Measurements from ENCODE around the gene GBA2. TPM values are rescaled to one million over a fixed set of nuclear protein-coding genes. Genes with fewer than 3 reads are reported as not detected.

GBA2 gene
- 37.2 and 48.6 TPM in 2 replicates for total RNA-seq (2014; rRNA removed; shearing (Covaris generic))

DNA sequence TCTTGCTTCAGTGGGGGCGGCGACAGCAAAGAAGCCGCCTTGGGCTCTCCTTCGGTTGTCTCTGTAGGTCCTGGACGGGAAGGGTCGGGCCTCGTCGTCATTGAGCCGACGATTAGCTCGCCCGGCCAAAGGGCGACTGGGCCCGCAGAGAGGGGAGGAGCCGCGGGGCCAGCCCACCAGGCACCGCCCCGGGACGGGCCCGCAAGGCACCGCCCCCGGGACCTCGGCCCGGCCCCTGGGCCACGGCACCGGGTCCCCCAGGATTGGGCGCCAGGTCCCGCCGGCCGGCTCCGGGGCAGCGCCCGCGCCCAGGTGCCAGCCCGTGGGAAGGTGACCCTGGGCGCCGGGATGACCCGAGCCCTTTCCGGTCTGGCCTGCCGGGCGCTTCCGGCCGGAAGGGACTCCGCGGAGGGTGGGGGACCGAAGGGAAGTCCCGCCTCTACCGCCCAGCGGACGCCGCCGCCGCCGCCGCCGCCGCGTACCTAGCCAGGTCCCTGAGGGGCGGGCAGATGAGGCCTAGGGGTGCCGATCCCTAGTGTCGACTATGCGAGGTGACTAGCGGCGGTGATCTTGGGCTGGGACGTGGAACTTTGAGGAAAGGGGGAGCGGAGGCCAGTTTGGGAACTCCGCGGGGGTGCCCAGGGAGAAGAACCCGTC lies at the start of gene GBA2, which contains the start of gene RGP1:
GBA2 (minus strand) TSS at position 371 of the 657 bp plus-strand sequence. CDS start 524 bp downstream, outside the sequence.
RGP1 (plus strand) TSS at position 430 of the 657 bp plus-strand sequence. CDS start 469 bp downstream, outside the sequence.
- in situ Hi-C loops (cut with HindIII; ENCODE audit: low sequenced_read_pairs): no loop called here
- DNase-seq (ENCODE audit: low spot score): peak; percentile 84

DNA sequence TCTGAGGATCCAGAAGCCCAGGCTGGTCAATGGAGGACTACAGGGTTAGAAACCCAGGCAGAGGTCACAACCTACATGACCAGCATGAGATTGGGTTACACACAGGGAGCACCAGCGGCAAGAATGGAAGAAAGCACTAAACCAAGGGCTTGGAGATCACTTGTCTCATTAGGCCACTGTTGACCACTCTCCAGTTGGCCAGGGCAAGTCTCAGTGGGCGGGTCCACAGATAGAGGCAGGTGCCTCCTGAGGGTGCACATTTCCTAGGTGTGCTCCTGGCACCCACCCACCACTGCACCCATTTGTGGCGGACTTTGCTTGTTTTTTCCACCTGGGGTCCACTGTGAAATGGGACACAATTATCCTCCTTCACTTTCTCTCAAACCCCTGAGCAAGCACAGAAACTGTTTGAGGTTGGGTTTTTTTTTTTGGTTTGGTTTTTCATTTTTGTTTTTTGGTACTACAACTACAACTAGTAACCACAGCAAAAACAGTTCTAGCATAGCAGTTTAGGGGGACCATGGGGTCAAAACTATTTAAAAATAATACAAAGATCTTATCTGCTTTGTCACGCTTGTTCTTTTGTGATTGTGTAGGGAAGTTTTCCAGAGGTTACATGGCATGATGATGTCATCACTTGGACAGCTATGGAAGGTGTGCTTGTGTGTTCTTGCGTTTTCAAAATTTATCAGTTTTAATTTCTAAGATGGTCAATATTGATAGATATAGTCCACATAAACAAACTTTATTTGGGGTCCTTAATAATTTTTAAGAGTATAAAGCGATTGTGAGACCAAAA lies 48.5 kb upstream of the GBA2 start:
- in situ Hi-C loops (cut with HindIII; ENCODE audit: low sequenced_read_pairs): no loop called here
- no peak for DNase-seq (ENCODE audit: low spot score)

DNA sequence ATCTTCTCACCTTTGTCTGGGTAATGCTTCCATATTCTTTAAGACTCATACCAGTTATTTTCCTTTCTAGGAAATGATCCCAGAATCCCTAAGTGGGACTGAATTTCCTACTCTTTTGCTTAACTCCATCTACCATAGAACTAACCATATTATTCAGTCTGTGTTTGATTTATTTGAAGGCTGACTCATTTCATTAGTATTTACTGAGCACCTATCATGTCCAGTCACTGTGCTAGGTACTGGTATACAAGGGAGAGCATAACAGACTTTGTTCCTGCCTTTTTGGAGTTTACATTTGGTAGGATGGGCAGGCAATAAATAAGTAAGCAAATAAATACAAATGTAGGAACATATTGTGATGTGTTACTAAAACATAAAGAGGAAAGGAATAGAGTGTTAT lies 46.7 kb upstream of the GBA2 start:
- in situ Hi-C loops (cut with HindIII; ENCODE audit: low sequenced_read_pairs): no loop called here
- no peak for DNase-seq (ENCODE audit: low spot score)

DNA sequence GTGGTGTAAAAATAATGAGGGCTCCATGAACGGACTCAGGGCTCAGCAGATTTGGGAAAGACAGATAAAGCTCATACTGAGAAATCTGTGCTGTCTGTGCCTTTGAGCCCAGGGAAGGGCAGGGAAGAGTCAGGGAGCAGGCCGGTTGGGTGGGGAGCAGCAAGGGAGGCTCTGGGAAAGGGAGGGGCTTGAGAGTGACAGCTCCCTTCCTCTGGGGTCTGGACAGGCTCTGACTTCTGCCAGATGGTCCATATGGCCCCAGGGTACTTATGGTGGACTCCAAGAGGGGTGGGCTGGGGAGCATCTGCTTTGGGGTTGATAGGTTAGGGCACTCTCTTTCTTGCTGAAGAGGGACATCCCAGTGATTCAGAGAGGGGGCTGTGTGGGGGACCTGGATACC lies 44.4 kb upstream of the GBA2 start:
- DNase-seq (ENCODE audit: low spot score): no peak
- in situ Hi-C loops (cut with HindIII; ENCODE audit: low sequenced_read_pairs): no loop called here

DNA sequence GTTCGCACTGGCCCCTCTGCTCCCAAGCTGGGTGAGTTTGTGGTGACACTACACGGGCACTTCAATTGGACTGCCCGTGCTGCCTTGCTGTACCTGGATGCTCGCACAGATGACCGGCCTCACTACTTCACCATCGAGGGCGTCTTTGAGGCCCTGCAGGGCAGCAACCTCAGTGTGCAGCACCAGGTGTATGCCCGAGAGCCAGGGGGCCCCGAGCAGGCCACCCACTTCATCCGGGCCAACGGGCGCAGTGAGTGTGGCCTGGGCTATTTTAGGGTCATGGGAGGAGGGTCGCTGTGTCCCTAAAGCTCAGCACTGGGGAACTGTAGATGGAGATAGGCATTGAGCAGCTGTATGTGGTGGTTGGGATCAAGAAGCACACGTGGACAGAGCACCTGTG lies 43.8 kb upstream of the GBA2 start:
- no peak for DNase-seq (ENCODE audit: low spot score)
- in situ Hi-C loops (cut with HindIII; ENCODE audit: low sequenced_read_pairs): no loop called here

DNA sequence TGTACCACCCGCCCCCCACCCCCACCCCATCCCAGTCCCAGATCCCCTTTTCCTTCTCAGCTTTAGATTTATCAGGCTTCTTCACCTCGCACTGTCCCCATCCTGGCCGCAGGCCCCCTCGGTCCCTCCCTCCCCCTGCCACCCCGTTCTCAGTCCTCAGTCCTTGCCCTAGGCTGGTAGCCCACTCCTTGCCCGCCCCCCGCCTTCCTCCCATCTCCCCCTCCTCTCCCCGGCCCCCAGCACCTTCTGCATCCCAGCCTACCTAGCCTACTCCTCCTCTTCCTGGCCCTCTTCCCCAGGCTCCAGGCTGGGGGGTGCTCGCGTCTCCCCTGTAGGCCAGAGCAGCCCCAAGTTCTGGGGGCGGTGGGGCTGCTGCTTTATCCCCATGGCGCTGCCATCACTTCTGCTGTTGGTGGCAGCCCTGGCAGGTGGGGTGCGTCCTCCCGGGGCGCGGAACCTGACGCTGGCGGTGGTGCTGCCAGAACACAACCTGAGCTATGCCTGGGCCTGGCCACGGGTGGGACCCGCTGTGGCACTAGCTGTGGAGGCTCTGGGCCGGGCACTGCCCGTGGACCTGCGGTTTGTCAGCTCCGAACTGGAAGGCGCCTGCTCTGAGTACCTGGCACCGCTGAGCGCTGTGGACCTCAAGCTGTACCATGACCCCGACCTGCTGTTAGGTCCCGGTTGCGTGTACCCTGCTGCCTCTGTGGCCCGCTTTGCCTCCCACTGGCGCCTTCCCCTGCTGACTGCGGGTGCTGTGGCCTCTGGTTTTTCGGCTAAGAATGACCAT lies 43.2 kb upstream of the GBA2 start:
- in situ Hi-C loops (cut with HindIII; ENCODE audit: low sequenced_read_pairs): no loop called here
- DNase-seq (ENCODE audit: low spot score): peak; percentile 50

DNA sequence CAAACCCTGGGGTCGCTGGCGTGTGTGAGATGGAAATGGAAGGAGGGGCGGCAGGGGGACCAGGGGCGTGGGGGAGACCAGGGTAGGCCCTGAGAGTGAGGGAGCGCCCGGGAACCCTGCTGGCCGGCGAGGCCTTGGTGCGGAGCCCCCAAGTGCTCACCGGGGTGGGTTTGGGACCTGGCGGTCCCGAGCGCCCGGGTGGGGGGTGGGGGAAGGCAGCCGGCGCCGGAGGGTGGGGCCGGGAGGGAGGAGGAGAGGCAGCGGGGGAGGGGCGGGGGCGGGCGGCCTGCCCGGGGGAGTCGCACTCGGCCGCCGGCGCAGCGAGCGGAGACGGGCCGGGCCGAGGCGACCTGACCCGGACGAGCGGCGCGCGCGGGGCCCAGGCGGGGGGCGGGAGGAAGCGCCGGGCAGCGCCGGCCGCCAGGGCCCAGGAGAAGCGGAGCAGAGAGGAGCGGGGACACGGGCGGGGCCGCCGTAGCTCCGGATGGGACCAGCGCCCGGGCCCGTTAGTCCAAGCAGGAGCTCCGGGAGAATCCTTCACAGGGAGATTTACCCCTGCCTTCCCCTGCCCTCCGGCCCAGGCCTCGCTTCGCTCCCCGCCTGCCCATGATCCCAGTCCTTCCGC lies 42.4 kb upstream of the GBA2 start, which contains the start of gene NPR2:
NPR2 (plus strand) TSS at position 295 of the 625 bp plus-strand sequence. CDS start 818 bp downstream, outside the sequence.
- in situ Hi-C loops (cut with HindIII; ENCODE audit: low sequenced_read_pairs): no loop called here
- DNase-seq (ENCODE audit: low spot score): peak; percentile 60

DNA sequence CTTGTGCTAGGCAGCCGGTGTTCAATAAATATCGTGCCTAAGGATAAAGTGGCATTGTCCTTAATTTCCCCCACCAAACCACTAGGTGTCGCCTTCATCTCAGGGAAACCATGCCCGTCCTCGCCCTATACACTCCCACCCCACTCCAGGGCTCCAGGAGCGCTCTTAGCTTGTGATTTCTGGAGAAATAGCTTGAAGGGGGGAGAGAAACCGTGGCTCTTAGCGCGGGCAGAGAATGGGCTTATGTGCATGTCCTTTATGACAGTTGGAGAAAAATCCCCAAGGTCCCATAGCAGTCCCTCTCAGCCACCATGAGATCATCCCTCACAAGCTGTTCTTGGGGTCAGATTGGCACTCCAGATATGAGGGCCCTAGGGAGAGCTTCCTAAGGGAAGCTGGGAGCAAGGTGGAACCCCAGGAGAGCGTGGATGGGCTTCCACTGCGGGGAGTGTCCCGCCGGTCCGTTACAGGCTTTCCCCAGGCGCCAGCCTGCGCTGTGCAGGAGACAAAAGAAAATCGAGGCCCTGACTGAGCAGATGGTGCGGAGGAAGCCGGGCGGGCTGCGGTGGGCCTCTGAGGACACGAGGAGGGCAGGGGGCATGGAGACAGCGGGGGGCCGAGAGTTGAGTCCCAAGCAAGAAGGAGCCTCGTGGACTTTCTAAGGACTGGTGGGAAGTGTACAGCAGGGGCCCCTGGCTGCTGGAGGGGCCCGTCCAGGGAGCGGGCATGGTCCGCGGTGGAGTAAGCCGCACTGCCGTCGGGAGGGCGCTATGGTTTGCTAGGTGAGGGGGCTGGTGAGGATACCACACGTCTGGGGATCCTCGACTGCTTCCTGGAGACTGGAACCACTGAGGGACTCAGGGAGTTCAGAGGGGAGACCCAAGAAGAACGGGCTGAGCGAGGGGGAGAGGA lies 41.6 kb upstream of the GBA2 start:
- in situ Hi-C loops (cut with HindIII; ENCODE audit: low sequenced_read_pairs): no loop called here

DNA sequence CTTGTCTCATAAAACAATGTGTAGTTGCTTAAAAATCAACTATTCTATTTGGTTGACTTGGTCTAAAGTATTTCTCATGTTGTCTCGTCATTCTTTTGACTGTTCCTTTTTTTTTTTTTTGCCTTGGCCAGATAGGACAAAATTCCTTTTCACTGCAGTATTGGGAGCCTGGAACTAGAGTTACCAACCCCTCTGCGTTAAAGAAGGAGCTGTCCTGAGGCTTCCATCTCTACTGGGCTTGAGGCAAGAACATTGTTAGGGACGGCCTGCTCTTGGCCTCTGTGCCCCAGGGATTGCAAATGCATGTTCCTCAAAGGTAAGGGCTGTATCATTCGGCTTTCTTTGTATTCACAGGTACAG lies 41.0 kb upstream of the GBA2 start:
- DNase-seq (ENCODE audit: low spot score): no peak
- in situ Hi-C loops (cut with HindIII; ENCODE audit: low sequenced_read_pairs): no loop called here

More for the DNA sequence above, 41.6 kb upstream of the GBA2 start:
- DNase-seq (ENCODE audit: low spot score): peak; percentile 93

DNA sequence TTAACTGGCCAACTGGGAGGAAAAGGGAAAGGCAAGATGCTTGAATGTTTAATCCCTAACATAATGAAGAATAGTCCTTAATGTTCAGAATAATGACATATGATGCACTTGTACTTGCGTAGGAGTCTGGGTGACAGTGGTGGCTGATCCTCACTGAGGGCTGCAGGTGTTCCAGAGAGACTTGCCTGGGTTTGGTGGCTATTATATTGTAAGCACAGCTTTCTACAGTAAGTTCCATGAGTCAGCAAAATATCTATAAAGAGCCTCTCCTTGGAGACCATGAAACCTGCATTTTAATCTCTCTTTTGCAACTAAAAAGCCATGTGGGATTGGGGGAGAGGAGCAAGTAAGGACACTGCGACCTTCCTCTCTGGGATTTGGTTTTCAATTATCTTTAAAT lies 40.5 kb upstream of the GBA2 start:
- in situ Hi-C loops (cut with HindIII; ENCODE audit: low sequenced_read_pairs): no loop called here

DNA sequence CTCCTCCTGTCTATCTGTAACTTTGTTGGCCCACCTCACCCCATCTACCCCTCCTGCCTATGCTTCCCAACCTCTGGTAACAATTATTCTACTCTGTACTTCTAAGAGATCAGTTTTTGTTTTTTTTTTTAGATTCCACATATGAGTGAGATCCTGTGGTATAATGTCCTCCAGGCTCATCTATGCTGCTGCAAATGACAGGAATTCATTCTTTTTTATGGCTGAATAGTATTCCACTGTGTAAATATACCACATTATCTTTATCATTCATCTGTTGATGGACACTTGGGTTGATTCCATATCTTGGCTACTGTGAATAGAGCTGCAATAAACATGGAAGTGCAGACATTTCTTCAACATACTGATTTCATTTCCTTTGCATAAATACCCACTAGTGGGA lies 34.4 kb upstream of the GBA2 start:
- DNase-seq (ENCODE audit: low spot score): no peak
- in situ Hi-C loops (cut with HindIII; ENCODE audit: low sequenced_read_pairs): no loop called here

More for the DNA sequence above, 40.5 kb upstream of the GBA2 start:
- DNase-seq (ENCODE audit: low spot score): no peak

DNA sequence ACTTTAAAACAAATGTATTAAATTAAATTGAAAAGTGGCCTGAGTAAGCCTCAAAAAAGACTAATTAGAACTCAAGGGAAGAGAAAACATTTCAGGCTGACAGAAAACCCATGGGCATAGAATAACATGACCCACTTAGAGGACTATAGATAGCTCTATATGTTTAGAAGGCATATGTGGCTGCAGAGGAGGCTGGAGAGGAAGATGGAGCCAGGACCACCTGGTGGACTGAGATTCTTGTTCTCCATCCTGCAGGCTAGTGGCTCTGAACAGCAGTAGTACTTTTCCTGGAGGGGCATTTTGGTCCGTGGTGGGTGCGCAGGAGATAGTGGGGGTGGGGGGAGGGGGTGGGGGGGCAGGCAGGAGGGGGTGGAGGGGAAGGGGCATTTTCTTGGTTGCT lies 32.0 kb upstream of the GBA2 start:
- no peak for DNase-seq (ENCODE audit: low spot score)
- in situ Hi-C loops (cut with HindIII; ENCODE audit: low sequenced_read_pairs): no loop called here

DNA sequence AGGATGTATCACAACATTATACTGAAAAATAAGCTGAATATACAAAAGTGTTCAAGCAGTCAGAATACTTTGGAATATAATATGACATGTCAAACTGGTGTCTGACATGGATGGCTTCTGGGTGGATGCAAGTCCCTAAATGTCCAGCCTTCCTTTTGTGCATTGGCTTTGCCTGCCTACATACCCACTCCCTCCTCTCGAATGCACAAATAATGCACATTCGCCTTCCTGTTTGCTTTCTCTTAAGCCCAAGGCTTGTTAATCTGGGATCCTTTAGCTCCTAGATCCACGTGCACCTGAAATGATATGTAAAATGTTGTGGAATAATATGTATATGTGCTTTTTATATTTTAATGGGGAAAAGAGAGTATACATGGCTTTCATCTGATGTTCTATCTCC lies 29.5 kb upstream of the GBA2 start:
- in situ Hi-C loops (cut with HindIII; ENCODE audit: low sequenced_read_pairs): no loop called here
- DNase-seq (ENCODE audit: low spot score): no peak

DNA sequence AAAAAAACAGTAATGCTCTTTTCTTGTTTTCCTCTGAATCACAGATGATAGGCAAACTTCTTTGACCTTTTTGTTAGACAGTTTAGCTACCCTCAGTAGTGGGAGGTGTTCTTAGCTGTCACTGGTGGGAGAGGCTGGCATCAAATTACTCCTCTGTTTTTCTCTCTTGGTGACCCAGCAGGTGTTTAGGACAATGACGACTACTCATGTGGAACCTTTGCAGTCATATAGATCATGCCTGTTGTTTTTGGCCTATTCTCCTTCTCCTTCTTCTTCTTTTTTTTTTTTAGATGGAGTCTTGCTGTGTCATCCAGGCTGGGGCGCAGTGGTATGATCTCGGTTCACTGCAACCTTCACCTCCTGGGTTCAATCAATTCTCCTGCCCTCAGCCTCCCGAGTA lies 27.0 kb upstream of the GBA2 start:
- in situ Hi-C loops (cut with HindIII; ENCODE audit: low sequenced_read_pairs): no loop called here
- DNase-seq (ENCODE audit: low spot score): no peak

DNA sequence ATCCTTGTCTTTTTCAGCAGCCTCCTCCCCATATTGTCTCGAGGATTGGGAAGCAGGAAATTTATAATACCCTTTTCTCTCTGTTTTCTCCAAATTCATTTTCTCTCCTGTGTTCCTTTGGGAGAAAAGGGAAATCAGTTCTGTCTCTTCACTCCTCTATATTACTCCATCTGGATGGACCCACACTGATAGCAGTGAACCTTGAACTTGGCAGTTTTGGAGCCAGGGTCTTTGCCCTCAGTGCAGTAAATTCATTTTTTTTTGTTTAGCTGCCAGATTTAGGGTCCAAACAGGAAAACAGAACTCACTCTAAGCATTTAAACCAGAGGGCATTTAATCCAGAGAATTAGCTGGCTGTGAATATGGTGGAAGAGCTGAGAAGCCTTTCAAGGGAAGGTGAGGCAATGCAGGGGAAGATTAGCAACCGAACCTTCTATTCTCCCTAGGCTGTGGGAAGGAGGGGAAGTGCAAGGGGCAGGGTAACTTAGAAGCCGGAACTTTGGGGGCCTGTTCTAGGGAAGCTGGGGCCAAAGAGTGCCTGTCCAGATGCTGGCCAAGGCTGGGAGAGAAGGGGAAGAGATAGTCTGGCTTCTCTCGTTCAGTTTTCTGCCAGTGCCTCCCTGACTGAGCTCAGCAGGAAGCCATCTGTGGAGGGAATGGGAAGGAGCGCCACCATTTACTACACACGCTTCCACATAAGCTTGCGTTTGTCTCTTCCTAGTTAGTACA lies 26.0 kb upstream of the GBA2 start:
- peak; percentile 81 for DNase-seq (ENCODE audit: low spot score)
- in situ Hi-C loops (cut with HindIII; ENCODE audit: low sequenced_read_pairs): no loop called here

DNA sequence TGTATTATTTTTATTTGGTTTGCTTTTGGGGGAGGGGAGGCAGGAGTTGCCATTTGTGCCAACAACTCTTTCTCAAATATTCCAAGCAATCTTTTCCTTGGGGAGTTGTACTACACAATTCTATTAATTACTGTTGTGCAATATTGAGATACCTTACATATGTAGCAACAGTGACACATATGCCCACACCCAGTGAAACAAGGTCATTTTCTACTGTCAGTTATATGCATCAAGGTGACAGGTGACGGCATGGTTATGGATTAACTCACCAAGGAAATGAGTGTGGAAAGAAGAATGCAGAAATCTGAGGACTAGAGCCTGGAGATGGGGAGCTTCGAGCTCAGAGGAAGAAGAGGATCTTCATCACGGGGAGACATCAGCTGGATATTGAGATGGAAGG lies 22.9 kb upstream of the GBA2 start:
- in situ Hi-C loops (cut with HindIII; ENCODE audit: low sequenced_read_pairs): no loop called here
- DNase-seq (ENCODE audit: low spot score): no peak

DNA sequence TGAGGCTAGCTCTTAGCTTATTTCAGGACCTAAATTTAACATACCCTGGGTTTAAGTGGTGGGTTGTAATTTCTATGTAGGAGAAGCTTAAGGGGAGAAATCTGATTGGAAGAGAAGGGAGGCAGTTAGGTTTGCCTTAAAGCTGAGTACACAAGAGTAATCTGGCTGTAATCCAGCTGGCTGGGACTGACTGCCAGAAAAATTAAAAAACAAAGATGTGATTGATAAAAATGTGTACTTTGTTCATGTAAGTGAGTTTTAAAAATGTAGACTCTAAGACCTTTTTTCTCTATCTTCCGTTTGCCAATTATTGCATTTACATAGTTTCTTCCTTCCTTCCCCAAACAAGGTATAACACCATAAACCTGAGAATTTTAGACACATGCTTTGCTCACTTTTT lies 22.5 kb upstream of the GBA2 start:
- in situ Hi-C loops (cut with HindIII; ENCODE audit: low sequenced_read_pairs): no loop called here
- DNase-seq (ENCODE audit: low spot score): peak; percentile 63

DNA sequence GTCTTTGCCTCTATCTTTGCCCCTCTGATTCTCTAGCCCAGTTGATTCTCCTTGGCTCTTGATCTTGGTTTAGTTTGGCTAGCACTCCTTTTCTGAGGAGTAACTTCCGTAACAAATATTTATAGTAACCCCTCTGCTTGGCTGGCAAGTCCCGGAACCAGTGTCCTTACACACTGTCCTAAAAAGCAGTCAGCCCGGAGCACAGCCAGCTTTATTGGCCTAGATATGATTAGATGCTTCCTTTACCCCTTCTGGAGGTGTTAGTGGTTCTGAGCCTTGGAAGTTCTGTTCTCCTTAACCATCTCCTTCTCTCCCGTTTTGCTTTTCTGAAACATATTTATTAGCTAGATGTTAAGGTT lies 22.0 kb upstream of the GBA2 start:
- in situ Hi-C loops (cut with HindIII; ENCODE audit: low sequenced_read_pairs): no loop called here

More for the DNA sequence above, 22.0 kb upstream of the GBA2 start:
- DNase-seq (ENCODE audit: low spot score): peak; percentile 97
